HEK293T (cell line): ENCODE data around the gene B3GLCT.

Source experiments
- ARNT ChIP-seq: fragments of 450-650 bp; IDR thresholded peaks from 2 replicates; pipeline ENCODE4 v1.6.1; 2017; ENCODE audit warnings: mild to moderate bottlenecking
- BHLHE40 ChIP-seq: fragments of 450-650 bp; IDR thresholded peaks from 2 replicates; pipeline ENCODE4 v1.6.1; 2016; ENCODE audit warnings: mild to moderate bottlenecking, moderate library complexity, borderline replicate concordance
- FOXM1 ChIP-seq: fragments of 450-650 bp; IDR thresholded peaks from 2 replicates; pipeline ENCODE4 v1.6.1; 2017; ENCODE audit warnings: mild to moderate bottlenecking, borderline replicate concordance
- SP1 ChIP-seq: fragments of 450-650 bp; IDR thresholded peaks from 2 replicates; pipeline ENCODE4 v1.6.1; 2017
- SUZ12 ChIP-seq: fragments of 450-650 bp; IDR thresholded peaks from 2 replicates; pipeline ENCODE4 v1.6.1; 2016; ENCODE audit warnings: mild to moderate bottlenecking
- TARDBP ChIP-seq: fragments of 450-650 bp; IDR thresholded peaks from 2 replicates; pipeline ENCODE4 v1.6.1; 2016
- TF ChIP-seq, protein P1 (sequence below): fragments of 450-650 bp; IDR thresholded peaks from 2 replicates; pipeline ENCODE4 v1.6.1; 2016

DNA sequence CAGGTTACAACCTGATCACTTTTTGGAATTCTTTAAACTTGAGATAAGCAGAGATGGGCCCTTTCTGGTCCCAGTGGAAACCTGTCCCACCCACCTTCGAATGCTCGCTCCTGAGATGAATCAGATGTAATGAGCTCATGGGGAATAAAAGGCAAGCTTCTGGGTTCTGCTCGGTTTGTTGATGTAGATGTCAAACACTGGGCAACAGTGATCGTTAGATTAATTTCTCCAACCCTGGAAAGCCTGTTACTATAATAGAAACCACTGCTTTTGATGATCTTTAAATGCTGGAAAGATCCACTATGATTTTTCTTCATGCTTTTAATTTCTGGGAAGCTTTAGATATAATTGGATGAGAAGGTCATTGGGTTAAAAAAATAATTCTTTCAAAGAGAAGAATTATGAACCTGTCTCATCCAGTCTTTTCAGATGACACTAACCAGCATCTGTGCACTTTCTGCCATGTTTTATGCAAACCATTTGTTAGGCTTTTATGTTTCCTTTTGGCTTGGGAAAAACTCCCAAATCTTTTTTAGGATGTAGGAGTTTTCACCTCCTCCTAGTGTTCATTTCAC lies 49.3 kb downstream of the B3GLCT start:
- TF ChIP-seq SP1, result no peak
- no peak for TF ChIP-seq BHLHE40
- TF ChIP-seq ARNT, result no peak
- TF ChIP-seq TARDBP, result no peak
- TF ChIP-seq FOXM1, result no peak
- no peak for TF ChIP-seq SUZ12
- TF ChIP-seq, protein P1, sequence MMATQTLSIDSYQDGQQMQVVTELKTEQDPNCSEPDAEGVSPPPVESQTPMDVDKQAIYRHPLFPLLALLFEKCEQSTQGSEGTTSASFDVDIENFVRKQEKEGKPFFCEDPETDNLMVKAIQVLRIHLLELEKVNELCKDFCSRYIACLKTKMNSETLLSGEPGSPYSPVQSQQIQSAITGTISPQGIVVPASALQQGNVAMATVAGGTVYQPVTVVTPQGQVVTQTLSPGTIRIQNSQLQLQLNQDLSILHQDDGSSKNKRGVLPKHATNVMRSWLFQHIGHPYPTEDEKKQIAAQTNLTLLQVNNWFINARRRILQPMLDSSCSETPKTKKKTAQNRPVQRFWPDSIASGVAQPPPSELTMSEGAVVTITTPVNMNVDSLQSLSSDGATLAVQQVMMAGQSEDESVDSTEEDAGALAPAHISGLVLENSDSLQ, result no peak
